Esophagus muscularis mucosa (tissue), 4 donors: ENCODE results near the gene GMCL1. TPM values are rescaled to one million over a fixed set of nuclear protein-coding genes. Genes with fewer than 3 reads are reported as not detected.
A peak's percentile ranks its signal among the peaks of the same experiment; 100 is the strongest.

Experiments used
- DNase-seq: peaks from one replicate; pipeline ENCODE4 v3.0.0-alpha.2; 2017; ENCODE audit errors: extremely low spot score
- H3K27ac ChIP-seq, 4 donors: fragments of 200-600 bp; sonication (generic); replicated peaks in 1 of 4; 1 replicate in 3 of 4; 2 replicates in 1 of 4; pipeline ENCODE4 v1.5.1; 2016 to 2019; ENCODE audit warnings: mild to moderate bottlenecking in 1 of 4
- H3K27me3 ChIP-seq, 4 donors: fragments of 200-600 bp; sonication (generic); one replicate each; pipeline versions ENCODE4 v1.5.1 to v1.6.0; 2016 to 2019
- H3K36me3 ChIP-seq, 4 donors: fragments of 200-600 bp; sonication (generic); one replicate each; pipeline ENCODE4 v1.5.1; 2016 to 2019
- H3K4me1 ChIP-seq, 4 donors: fragments of 200-600 bp; sonication (generic); one replicate each; pipeline ENCODE4 v1.5.1; 2016 to 2019
- H3K4me3 ChIP-seq, 4 donors: fragments of 200-600 bp; sonication (generic); 1 replicate in 2 of 4; 2 replicates in 2 of 4; pipeline ENCODE4 v1.5.1; 2016 to 2019; ENCODE audit warnings: mild to moderate bottlenecking in 4 of 4, moderate library complexity in 1 of 4
- H3K9me3 ChIP-seq, 4 donors: fragments of 200-600 bp; sonication (generic); 1 replicate in 3 of 4; 2 replicates in 1 of 4; pipeline ENCODE4 v1.5.1; 2016 to 2019
- EP300 ChIP-seq: sonication (generic); formaldehyde crosslinking; IDR thresholded peaks from one replicate; pipeline ENCODE4 v1.6.1; 2017; ENCODE audit warnings: antibody characterized with exemption
- POLR2A ChIP-seq: fragments of 450-650 bp; IDR thresholded peaks from one replicate; pipeline ENCODE4 v1.6.1; 2017; ENCODE audit warnings: antibody characterized with exemption, moderate library complexity, mild to moderate bottlenecking, low read depth
- POLR2AphosphoS5 ChIP-seq, 2 donors: sonication (generic); formaldehyde crosslinking; IDR thresholded peaks; one replicate each; pipeline ENCODE4 v1.6.1; 2017; ENCODE audit warnings: antibody characterized with exemption in 2 of 2
- WGBS: methylation state at CpG from one replicate; pipeline ENCODE4 v1.1.5; 2018; 5-methylcytosine and 5-hydroxymethylcytosine counted together
- intact Hi-C: fragments of 100-400 bp; cut with DNase I; formaldehyde crosslinking; loops from one replicate; pipeline ENCODE4 v1.15.1; 2023
- total RNA-seq, 4 donors: library from RNA; depleted of rRNA; stranded (reverse); fragments of >200 nt; gene quantifications; one replicate each; pipeline versions ENCODE4 v1.1.0 to v1.2.1, GENCODE V29; 2016
- TF ChIP-seq, protein P1 (sequence below), 3 experiments: fragments of 200-600 bp in 2 of 3; fragments of 450-650 bp in 1 of 3; sonication (generic) in 2 of 3; IDR thresholded peaks; one replicate each; pipeline ENCODE4 v1.5.1; 2017 to 2019; ENCODE audit warnings: antibody characterized with exemption in 3 of 3, mild to moderate bottlenecking in 2 of 3, moderate library complexity in 1 of 3

The GMCL1 gene
- total RNA-seq, 4 donors from 2014 or later, result 9.5 to 13.7 (median 10.3) TPM

DNA sequence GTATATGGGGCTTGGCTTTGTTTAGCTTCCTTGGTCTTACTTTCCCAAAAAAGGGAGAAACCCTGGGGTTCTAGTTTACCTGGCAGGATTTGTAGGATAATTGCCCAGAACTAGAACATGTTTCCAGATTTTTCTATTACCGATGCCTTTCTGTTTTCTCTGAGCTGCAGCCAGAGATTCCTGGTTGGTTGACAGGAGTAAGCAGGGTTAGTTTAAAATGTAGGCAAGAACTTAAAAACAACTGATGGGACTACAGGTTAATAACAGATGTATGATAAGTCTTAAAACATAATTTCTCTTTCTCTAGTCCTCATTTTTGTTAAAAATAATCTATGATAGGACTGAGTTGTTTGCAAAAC lies 38.9 kb upstream of the GMCL1 start:
- Histone ChIP-seq H3K9me3 (no peaks in the 10 kb centered on the region), H3K27me3 (no peaks in the 10 kb centered on the region), H3K4me3 (peak overlapping the region in 3 of 4 donors; percentile 24 to 35 (median 26)), H3K4me1 (peaks cover 8 to 28% (median 23%) of the 10 kb centered on the region in 4 donors), H3K27ac (peak overlapping the region; percentile 62 to 78 (median 72)), H3K36me3 (peaks cover 0 to 16% (median 6%) of the 10 kb centered on the region in 4 donors)
- 27% methylated on average over 1 of the region's 1 CpG for WGBS
- TF ChIP-seq EP300 (no peak), POLR2AphosphoS5 (IDR thresholded peaks at IDR 0.05) (no peak), POLR2A (no peak)
- TF ChIP-seq, protein P1, sequence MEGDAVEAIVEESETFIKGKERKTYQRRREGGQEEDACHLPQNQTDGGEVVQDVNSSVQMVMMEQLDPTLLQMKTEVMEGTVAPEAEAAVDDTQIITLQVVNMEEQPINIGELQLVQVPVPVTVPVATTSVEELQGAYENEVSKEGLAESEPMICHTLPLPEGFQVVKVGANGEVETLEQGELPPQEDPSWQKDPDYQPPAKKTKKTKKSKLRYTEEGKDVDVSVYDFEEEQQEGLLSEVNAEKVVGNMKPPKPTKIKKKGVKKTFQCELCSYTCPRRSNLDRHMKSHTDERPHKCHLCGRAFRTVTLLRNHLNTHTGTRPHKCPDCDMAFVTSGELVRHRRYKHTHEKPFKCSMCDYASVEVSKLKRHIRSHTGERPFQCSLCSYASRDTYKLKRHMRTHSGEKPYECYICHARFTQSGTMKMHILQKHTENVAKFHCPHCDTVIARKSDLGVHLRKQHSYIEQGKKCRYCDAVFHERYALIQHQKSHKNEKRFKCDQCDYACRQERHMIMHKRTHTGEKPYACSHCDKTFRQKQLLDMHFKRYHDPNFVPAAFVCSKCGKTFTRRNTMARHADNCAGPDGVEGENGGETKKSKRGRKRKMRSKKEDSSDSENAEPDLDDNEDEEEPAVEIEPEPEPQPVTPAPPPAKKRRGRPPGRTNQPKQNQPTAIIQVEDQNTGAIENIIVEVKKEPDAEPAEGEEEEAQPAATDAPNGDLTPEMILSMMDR (IDR thresholded peaks at IDR 0.05), result no peak
- DNase-seq, result no peak
- intact Hi-C loops, result no loop called here

DNA sequence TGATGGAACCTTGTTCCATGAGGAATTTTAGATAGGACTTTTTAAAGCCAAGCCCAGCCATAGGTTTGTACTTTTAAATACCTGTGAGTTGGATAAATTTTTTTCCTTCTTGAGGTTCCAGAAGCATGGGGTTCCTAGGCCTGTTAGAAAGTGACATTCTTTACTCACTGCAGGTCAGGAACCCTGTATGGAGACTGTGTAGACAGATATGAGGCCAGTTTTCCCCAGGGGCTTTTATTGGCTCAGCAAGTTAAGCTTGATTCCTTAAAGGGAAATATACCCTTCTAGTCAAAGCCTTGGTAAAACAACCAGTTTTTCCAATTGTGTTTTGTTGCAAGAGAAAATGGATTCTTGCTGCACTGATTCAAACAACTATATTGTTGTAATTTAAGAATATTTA lies 38.4 kb upstream of the GMCL1 start:
- Histone ChIP-seq H3K4me1 (peaks cover 8 to 28% (median 23%) of the 10 kb centered on the region in 4 donors), H3K27me3 (no peaks in the 10 kb centered on the region), H3K4me3 (no peak overlapping the region), H3K27ac (peak overlapping the region; percentile 62 to 78 (median 72)), H3K9me3 (no peaks in the 10 kb centered on the region), H3K36me3 (peaks cover 0 to 11% (median 5%) of the 10 kb centered on the region in 4 donors)
- TF ChIP-seq POLR2AphosphoS5 (IDR thresholded peaks at IDR 0.05) (no peak), EP300 (no peak), POLR2A (no peak)
- TF ChIP-seq, protein P1 (IDR thresholded peaks at IDR 0.05), result no peak
- no peak for DNase-seq
- intact Hi-C loops, result no loop called here

DNA sequence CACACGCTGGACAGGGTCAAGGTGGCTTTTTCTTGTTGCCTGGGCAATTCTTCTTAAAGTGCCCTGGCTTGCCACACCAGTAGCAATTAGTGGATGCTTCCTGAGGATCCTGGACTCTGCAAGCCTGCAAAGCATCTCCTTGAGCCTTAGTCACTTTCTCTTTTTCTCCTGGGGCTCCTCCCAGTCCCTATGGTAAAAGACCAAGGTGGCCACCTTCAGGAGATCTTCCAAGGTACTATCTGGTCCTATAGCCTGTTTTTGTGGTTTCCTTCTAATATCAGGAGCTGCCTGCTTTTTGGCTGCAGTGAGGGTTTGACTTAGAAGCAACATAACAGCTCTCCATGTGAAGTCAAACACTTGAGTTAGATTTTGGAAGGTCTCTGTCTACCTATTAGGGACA lies 33.3 kb upstream of the GMCL1 start:
- H3K27me3 ChIP-seq, result no peaks in the 10 kb centered on the region
- no peak overlapping the region for H3K4me3 ChIP-seq
- H3K4me1 ChIP-seq, result peaks cover 5 to 30% (median 24%) of the 10 kb centered on the region in 4 donors
- no peaks in the 10 kb centered on the region for H3K9me3 ChIP-seq
- intact Hi-C loops, result no loop called here
- WGBS, result 88% methylated on average over 1 of the region's 1 CpG
- H3K27ac ChIP-seq, result no peak overlapping the region
- no peaks in the 10 kb centered on the region for H3K36me3 ChIP-seq
- peak; percentile 86 for DNase-seq
- no peak for TF ChIP-seq EP300
- TF ChIP-seq, protein P1 (IDR thresholded peaks at IDR 0.05), result no peak

DNA sequence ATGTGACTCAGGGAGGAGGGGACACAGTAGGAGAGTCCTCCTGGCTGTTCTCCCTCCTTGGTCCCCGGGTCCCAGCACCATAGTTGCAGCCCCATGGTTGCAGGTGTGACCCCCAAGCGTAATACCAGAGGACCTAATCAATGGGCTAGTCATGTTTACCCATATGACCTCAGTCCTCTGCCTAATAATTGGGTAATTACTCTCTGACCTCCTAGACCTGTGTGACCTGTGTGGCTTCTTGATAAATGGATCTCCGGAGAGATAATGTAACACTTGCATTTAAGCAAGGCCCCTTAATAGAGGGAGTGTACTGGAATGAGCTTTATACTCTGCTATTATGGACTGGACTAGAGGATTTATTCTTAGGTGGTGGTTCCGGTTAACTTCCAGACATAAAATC lies 32.2 kb upstream of the GMCL1 start:
- peak; percentile 37 for DNase-seq

More for the DNA sequence above, 32.2 kb upstream of the GMCL1 start:
- H3K9me3 ChIP-seq, result no peaks in the 10 kb centered on the region
- H3K36me3 ChIP-seq, result no peaks in the 10 kb centered on the region
- WGBS, result 93% methylated on average over 4 of the region's 4 CpGs
- no peak overlapping the region for H3K27ac ChIP-seq
- peaks cover 5 to 26% (median 23%) of the 10 kb centered on the region in 4 donors for H3K4me1 ChIP-seq
- no peaks in the 10 kb centered on the region for H3K27me3 ChIP-seq
- intact Hi-C loops, result no loop called here
- TF ChIP-seq EP300 (no peak), POLR2A (no peak), POLR2AphosphoS5 (IDR thresholded peaks at IDR 0.05) (no peak)
- TF ChIP-seq, protein P1 (IDR thresholded peaks at IDR 0.05), result no peak
- no peak overlapping the region for H3K4me3 ChIP-seq
